K562 (cell line): Measurements from ENCODE around the gene FIG4. TPM values are rescaled to one million over a fixed set of nuclear protein-coding genes. Genes with fewer than 3 reads are reported as not detected.

Source experiments
- ATAC-seq: fragments of 200-7000 bp; cut with Tn5 transposase; 3 replicates; pipeline ENCODE4 v1.9.1; 2020; ENCODE audit warnings: moderate library complexity
- BruUV-seq: library from RNA; stranded (reverse); fragments of 400-500 nt; replicated peaks from 2 replicates; lab custom pipeline; 2021; lab: Mats Ljungman, UMichigan
- CTCF ChIA-PET: fragments of 300-600 bp; formaldehyde crosslinking; extraction: SDS; loops from one replicate; lab custom pipeline; 2021; ENCODE audit warnings: low intra/inter-chr PET ratio; lab: Yijun Ruan, JAX
- POLR2A ChIA-PET: fragments of 300-600, 350-650 bp; sonication (Branson Sonifier 250); formaldehyde crosslinking; extraction: SDS; loops from one replicate; lab custom pipeline; 2021; ENCODE audit warnings: antibody characterized with exemption, inconsistent platforms; lab: Yijun Ruan, JAX
- DNase-seq, 4 experiments: peaks; one replicate each; pipeline versions ENCODE4 v3.0.0 to v3.0.0-alpha.2; 2011 to 2018; ENCODE audit warnings: low spot score in 3 of 4, mixed read lengths in 3 of 4; ENCODE audit errors: extremely low read depth in 1 of 4
- FAIRE-seq: peaks from 2 replicates; lab custom pipeline; 2011; peaks lifted over from hg19 to GRCh38; lab: Jason Lieb, UNC
- H2AFZ ChIP-seq: 2 replicates; pipeline ENCODE4 v1.6.0; 2011; ENCODE audit warnings: low read depth, low read length, control low read depth, inconsistent platforms
- H3K27ac ChIP-seq: fragments of 200-600 bp; 3 replicates; pipeline ENCODE4 v1.8.0; 2011; ENCODE audit warnings: low read depth, mild to moderate bottlenecking, control low read depth, inconsistent platforms, low read length, moderate library complexity, mixed read lengths; ENCODE audit errors: extremely low read depth
- H3K27me3 ChIP-seq, 2 experiments: fragments of 300-600 bp in 1 of 2; 2 replicates in 1 of 2; 3 replicates in 1 of 2; pipeline versions ENCODE4 v1.6.0 to v1.8.0; 2011; ENCODE audit warnings: inconsistent platforms in 2 of 2, low read length in 2 of 2, mild to moderate bottlenecking in 1 of 2, mixed read lengths in 1 of 2, moderate library complexity in 1 of 2; ENCODE audit not compliant: control insufficient read depth in 2 of 2, insufficient read depth in 2 of 2
- H3K36me3 ChIP-seq: fragments of 300-600 bp; 3 replicates; pipeline ENCODE4 v1.8.0; 2011; ENCODE audit warnings: mild to moderate bottlenecking, low read length, inconsistent platforms; ENCODE audit not compliant: control insufficient read depth, insufficient read depth
- H3K4me1 ChIP-seq, 2 experiments: fragments of 200-600 bp in 1 of 2; replicated peaks in 1 of 2; 2 replicates in 1 of 2; 3 replicates in 1 of 2; pipeline versions ENCODE4 v1.5.1 to v1.8.0; 2011; ENCODE audit warnings: inconsistent platforms in 2 of 2, low read length in 2 of 2, mild to moderate bottlenecking in 1 of 2, mixed read lengths in 1 of 2, moderate library complexity in 1 of 2; ENCODE audit not compliant: control insufficient read depth in 2 of 2, insufficient read depth in 2 of 2
- H3K4me2 ChIP-seq: 2 replicates; pipeline ENCODE4 v1.6.1; 2011; ENCODE audit warnings: low read length, control low read depth, inconsistent platforms, mixed read lengths; ENCODE audit not compliant: insufficient read depth
- H3K4me3 ChIP-seq: fragments of 200-600 bp; sonication (generic), shearing (Covaris generic); 2 replicates; pipeline ENCODE4 v1.5.1; 2016; ENCODE audit warnings: control low read depth, inconsistent platforms
- H3K79me2 ChIP-seq: fragments of 200-600 bp; 3 replicates; pipeline ENCODE4 v1.8.0; 2011; ENCODE audit warnings: low read length, inconsistent platforms; ENCODE audit not compliant: control insufficient read depth, insufficient read depth
- H3K9ac ChIP-seq, 2 experiments: 2 replicates each; pipeline versions ENCODE4 v1.6.0 to v1.6.1; 2011; ENCODE audit warnings: low read depth in 2 of 2, low read length in 2 of 2, control low read depth in 1 of 2, inconsistent platforms in 1 of 2, mild to moderate bottlenecking in 1 of 2, mixed read lengths in 1 of 2; ENCODE audit not compliant: insufficient read depth in 1 of 2
- H3K9me1 ChIP-seq: one replicate; pipeline ENCODE4 v1.6.0; 2011; ENCODE audit warnings: inconsistent platforms, mild to moderate bottlenecking, low read length, moderate library complexity; ENCODE audit not compliant: control insufficient read depth, insufficient read depth
- H3K9me3 ChIP-seq: replicated peaks from 2 replicates; pipeline ENCODE4 v1.5.1; 2011; ENCODE audit warnings: low read depth, low read length, inconsistent platforms; ENCODE audit not compliant: control insufficient read depth, insufficient read depth
- H4K20me1 ChIP-seq: replicated peaks from 2 replicates; pipeline ENCODE4 v1.6.1; 2011; ENCODE audit warnings: low read length, inconsistent platforms, mixed read lengths; ENCODE audit not compliant: control insufficient read depth, insufficient read depth
- HOXB6 ChIP-seq: fragments of 250-450 bp; sonication (Bioruptor Pico); IDR thresholded peaks from 2 replicates; pipeline ENCODE4 v1.5.1; 2022; ENCODE audit warnings: mild to moderate bottlenecking, borderline replicate concordance
- ILK ChIP-seq: fragments of 450-650 bp; IDR thresholded peaks from 2 replicates; pipeline ENCODE4 v1.6.1; 2016; ENCODE audit warnings: missing genetic modification characterization, low read depth, mild to moderate bottlenecking, missing compliant biosample characterization, moderate library complexity, borderline replicate concordance
- KLF10 ChIP-seq: fragments of 250-450 bp; sonication (Bioruptor Pico); IDR thresholded peaks from 2 replicates; pipeline ENCODE4 v1.6.1; 2021; ENCODE audit warnings: matching md5 sums
- NFIC ChIP-seq: fragments of 450-650 bp; IDR thresholded peaks from 2 replicates; pipeline ENCODE4 v1.6.1; 2017; ENCODE audit warnings: mild to moderate bottlenecking, inconsistent platforms
- RHOXF2B ChIP-seq: fragments of 250-450 bp; sonication (Bioruptor Pico); conservative IDR thresholded peaks from 2 replicates; pipeline ENCODE4 v1.5.1; 2021
- RNF2 ChIP-seq: sonication (generic); IDR thresholded peaks from 2 replicates; pipeline ENCODE4 v1.6.1; 2016
- ZNF143 ChIP-seq: sonication (generic); formaldehyde crosslinking; IDR thresholded peaks from 2 replicates; pipeline ENCODE4 v1.9.0; 2022; ENCODE audit warnings: mild to moderate bottlenecking, missing genetic modification reagents
- ZNF444 ChIP-seq: fragments of 250-450 bp; sonication (Bioruptor Pico); IDR thresholded peaks from 2 replicates; pipeline ENCODE4 v1.4.0; 2020; ENCODE audit warnings: mild to moderate bottlenecking, moderate library complexity
- ZNF586 ChIP-seq: fragments of 450-650 bp; formaldehyde crosslinking; conservative IDR thresholded peaks from 2 replicates; pipeline ENCODE4 v1.4.0; 2020; ENCODE audit warnings: mild to moderate bottlenecking, moderate library complexity
- WGBS: fragments of 100-300 bp; shearing (Covaris generic); methylation state at CpG from one replicate; pipeline ENCODE4 v1.1.6; 2016; ENCODE audit warnings: low coverage, mixed read lengths; ENCODE audit not compliant: insufficient coverage; ENCODE audit errors: missing lambda C conversion rate; 5-methylcytosine and 5-hydroxymethylcytosine counted together
- in situ Hi-C: fragments of 300-500 bp; cut with MboI; formaldehyde crosslinking; loops from 4 replicates; pipeline ENCODE4 v1.15.0; 2018; ENCODE audit warnings: inconsistent platforms, mixed read lengths
- intact Hi-C: fragments of 100-400 bp; cut with micrococcal nuclease; formaldehyde crosslinking; loops from 2 replicates; pipeline ENCODE4 v1.14.2; 2022
- polyA plus RNA-seq, 8 experiments: library from polyadenylated mRNA; depleted of rRNA in 4 of 8; stranded (reverse) in 5 of 8; unstranded in 3 of 8; fragments of >200 nt; fragmentation: Nextera tagmentation in 2 of 8; fragmentation: Illumina TruSeq in 1 of 8; extraction: Ambion mirVana in 2 of 8; extraction: Trizol in 1 of 8; gene quantifications; 2 replicates each; pipeline versions ENCODE4 v1.2.1 to v1.2.3, GENCODE V29; 2011 to 2014; ENCODE audit warnings: inconsistent platforms in 1 of 8, missing spikeins in 1 of 8
- total RNA-seq, 7 experiments: library from RNA; depleted of rRNA in 6 of 7; stranded (reverse); fragments of >200 nt in 6 of 7; fragmentation: Illumina TruSeq in 2 of 7; extraction: Trizol in 2 of 7; gene quantifications; 2 replicates each; pipeline versions ENCODE4 v1.2.1 to v1.2.3, GENCODE V29; 2011 to 2021; ENCODE audit warnings: low replicate concordance in 1 of 7
- TF ChIP-seq, protein P1 (sequence below): sonication (generic); formaldehyde crosslinking; IDR thresholded peaks from 2 replicates; pipeline ENCODE4 v1.8.0; 2022; ENCODE audit warnings: missing genetic modification reagents, mild to moderate bottlenecking, moderate library complexity, borderline replicate concordance
- TF ChIP-seq, protein P2 (sequence below): fragments of 450-650 bp; formaldehyde crosslinking; IDR thresholded peaks from 2 replicates; pipeline ENCODE4 v1.4.0; 2022; ENCODE audit warnings: missing genetic modification characterization
- TF ChIP-seq, protein P3 (sequence below): IDR thresholded peaks from 3 replicates; pipeline ENCODE4 v1.6.1; 2011; ENCODE audit warnings: borderline replicate concordance, mild to moderate bottlenecking, moderate library complexity; ENCODE audit not compliant: insufficient read length; ENCODE audit errors: extremely low read depth
- TF ChIP-seq, protein P4 (sequence below): fragments of 450-650 bp; IDR thresholded peaks from 2 replicates; pipeline ENCODE4 v1.7.1; 2018; ENCODE audit warnings: mild to moderate bottlenecking, low read depth; ENCODE audit not compliant: partially characterized antibody
- TF ChIP-seq, protein P5 (sequence below): sonication (generic); formaldehyde crosslinking; IDR thresholded peaks from 2 replicates; pipeline ENCODE4 v1.8.0; 2022; ENCODE audit warnings: mild to moderate bottlenecking, missing genetic modification reagents

The FIG4 gene
- total and polyA plus RNA-seq, 9 of the 15 experiments (the other 6 are each of a cell fraction or from before 2014, with no cell fraction given) = 1.5 to 6.8 (median 4.3) TPM

DNA sequence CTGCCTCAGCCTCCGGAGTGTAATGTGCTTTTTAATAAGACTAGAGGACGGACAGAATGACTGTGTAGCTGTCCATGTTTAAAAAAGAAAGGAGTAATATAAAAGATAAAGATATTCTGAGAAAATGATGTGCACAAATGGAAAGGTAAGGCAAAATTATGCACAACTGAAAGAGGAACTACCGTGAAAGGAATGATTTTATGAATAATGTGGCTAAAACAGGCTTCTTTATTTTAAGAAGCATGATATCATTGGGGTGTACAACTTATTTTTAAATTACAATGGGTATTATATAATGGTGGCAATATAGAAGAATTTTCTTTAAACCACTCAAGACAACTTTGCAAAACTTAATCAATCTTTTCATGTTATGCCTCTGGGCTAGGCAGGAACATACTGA, 78.1 kb downstream of the FIG4 start:
- Histone ChIP-seq H3K4me1 (peaks cover 0 to 4% of the 10 kb centered on the region in 2 experiments; a peak in 1 of 5 replicates), H2AFZ (no peak overlapping the region), H3K36me3 (no peaks in the 10 kb centered on the region), H3K9me3 (no peaks in the 10 kb centered on the region), H3K4me2 (no peak overlapping the region), H3K9ac (no peak overlapping the region), H3K27ac (no peak overlapping the region), H3K79me2 (no peaks in the 10 kb centered on the region)
- DNase-seq (no peak), ATAC-seq (no peak), FAIRE-seq (no peak)
- in situ Hi-C loops = no loop called here
- WGBS = 27% methylated on average over 3 of the region's 3 CpGs
- intact Hi-C loops = no loop called here
- no TSS peak for BruUV-seq
- CTCF ChIA-PET = interaction anchor here (0.6 kb wide), 1 partner anchor 170 kb away, joined by 4 read pairs; no protein-coding TSS in a partner anchor
- TF ChIP-seq ZNF586 (CRISPR knock-in tag) (no peak), ZNF143 (CRISPR knock-in tag) (no peak), ZNF444 (no peak), ILK (tag) (no peak), RNF2 (no peak), NFIC (no peak), HOXB6 (CRISPR knock-in tag) (no peak), KLF10 (no peak), RHOXF2B (CRISPR knock-in tag) (no peak)
- TF ChIP-seq, protein P1, sequence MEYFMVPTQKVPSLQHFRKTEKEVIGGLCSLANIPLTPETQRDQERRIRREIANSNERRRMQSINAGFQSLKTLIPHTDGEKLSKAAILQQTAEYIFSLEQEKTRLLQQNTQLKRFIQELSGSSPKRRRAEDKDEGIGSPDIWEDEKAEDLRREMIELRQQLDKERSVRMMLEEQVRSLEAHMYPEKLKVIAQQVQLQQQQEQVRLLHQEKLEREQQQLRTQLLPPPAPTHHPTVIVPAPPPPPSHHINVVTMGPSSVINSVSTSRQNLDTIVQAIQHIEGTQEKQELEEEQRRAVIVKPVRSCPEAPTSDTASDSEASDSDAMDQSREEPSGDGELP (CRISPR knock-in tag) = no peak
- TF ChIP-seq, protein P2, sequence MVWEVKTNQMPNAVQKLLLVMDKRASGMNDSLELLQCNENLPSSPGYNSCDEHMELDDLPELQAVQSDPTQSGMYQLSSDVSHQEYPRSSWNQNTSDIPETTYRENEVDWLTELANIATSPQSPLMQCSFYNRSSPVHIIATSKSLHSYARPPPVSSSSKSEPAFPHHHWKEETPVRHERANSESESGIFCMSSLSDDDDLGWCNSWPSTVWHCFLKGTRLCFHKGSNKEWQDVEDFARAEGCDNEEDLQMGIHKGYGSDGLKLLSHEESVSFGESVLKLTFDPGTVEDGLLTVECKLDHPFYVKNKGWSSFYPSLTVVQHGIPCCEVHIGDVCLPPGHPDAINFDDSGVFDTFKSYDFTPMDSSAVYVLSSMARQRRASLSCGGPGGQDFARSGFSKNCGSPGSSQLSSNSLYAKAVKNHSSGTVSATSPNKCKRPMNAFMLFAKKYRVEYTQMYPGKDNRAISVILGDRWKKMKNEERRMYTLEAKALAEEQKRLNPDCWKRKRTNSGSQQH (CRISPR knock-in tag) = no peak
- TF ChIP-seq, protein P3, sequence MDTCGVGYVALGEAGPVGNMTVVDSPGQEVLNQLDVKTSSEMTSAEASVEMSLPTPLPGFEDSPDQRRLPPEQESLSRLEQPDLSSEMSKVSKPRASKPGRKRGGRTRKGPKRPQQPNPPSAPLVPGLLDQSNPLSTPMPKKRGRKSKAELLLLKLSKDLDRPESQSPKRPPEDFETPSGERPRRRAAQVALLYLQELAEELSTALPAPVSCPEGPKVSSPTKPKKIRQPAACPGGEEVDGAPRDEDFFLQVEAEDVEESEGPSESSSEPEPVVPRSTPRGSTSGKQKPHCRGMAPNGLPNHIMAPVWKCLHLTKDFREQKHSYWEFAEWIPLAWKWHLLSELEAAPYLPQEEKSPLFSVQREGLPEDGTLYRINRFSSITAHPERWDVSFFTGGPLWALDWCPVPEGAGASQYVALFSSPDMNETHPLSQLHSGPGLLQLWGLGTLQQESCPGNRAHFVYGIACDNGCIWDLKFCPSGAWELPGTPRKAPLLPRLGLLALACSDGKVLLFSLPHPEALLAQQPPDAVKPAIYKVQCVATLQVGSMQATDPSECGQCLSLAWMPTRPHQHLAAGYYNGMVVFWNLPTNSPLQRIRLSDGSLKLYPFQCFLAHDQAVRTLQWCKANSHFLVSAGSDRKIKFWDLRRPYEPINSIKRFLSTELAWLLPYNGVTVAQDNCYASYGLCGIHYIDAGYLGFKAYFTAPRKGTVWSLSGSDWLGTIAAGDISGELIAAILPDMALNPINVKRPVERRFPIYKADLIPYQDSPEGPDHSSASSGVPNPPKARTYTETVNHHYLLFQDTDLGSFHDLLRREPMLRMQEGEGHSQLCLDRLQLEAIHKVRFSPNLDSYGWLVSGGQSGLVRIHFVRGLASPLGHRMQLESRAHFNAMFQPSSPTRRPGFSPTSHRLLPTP = no peak
- TF ChIP-seq, protein P4, sequence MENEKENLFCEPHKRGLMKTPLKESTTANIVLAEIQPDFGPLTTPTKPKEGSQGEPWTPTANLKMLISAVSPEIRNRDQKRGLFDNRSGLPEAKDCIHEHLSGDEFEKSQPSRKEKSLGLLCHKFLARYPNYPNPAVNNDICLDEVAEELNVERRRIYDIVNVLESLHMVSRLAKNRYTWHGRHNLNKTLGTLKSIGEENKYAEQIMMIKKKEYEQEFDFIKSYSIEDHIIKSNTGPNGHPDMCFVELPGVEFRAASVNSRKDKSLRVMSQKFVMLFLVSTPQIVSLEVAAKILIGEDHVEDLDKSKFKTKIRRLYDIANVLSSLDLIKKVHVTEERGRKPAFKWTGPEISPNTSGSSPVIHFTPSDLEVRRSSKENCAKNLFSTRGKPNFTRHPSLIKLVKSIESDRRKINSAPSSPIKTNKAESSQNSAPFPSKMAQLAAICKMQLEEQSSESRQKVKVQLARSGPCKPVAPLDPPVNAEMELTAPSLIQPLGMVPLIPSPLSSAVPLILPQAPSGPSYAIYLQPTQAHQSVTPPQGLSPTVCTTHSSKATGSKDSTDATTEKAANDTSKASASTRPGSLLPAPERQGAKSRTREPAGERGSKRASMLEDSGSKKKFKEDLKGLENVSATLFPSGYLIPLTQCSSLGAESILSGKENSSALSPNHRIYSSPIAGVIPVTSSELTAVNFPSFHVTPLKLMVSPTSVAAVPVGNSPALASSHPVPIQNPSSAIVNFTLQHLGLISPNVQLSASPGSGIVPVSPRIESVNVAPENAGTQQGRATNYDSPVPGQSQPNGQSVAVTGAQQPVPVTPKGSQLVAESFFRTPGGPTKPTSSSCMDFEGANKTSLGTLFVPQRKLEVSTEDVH = no peak
- TF ChIP-seq, protein P5, sequence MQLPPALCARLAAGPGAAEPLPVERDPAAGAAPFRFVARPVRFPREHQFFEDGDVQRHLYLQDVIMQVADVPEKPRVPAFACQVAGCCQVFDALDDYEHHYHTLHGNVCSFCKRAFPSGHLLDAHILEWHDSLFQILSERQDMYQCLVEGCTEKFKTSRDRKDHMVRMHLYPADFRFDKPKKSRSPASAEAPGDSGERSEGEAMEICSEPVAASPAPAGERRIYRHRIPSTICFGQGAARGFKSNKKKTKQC = no peak
- TF ChIP-seq, all 486 proteins: peak for 0
- no peaks in the 10 kb centered on the region; a peak in 1 of 5 replicates for H3K27me3 ChIP-seq
- no peaks in the 10 kb centered on the region for H3K9me1 ChIP-seq
- POLR2A ChIA-PET = no interaction called here
- no peak overlapping the region for H3K4me3 ChIP-seq
- no peaks in the 10 kb centered on the region for H4K20me1 ChIP-seq
